BJ (cell line): Measurements from ENCODE around the gene RBFOX1. TPM values are rescaled to one million over a fixed set of nuclear protein-coding genes. Genes with fewer than 3 reads are reported as not detected.

ENCODE experiments used
- CTCF ChIA-PET: fragments of 350-600 bp; formaldehyde crosslinking; extraction: SDS; loops from one replicate; lab custom pipeline; 2021; ENCODE audit warnings: antibody characterized with exemption, inconsistent platforms; lab: Yijun Ruan, JAX
- POLR2A ChIA-PET: fragments of 300-600 bp; sonication (Branson Sonifier 250); formaldehyde crosslinking; extraction: SDS; loops from one replicate; lab custom pipeline; 2021; ENCODE audit warnings: antibody characterized with exemption; lab: Charles Lee
- DNase-seq: peaks from one replicate; pipeline ENCODE4 v3.0.0-alpha.2; 2011; ENCODE audit warnings: low read depth
- H3K27me3 ChIP-seq: 2 replicates; pipeline ENCODE4 v1.6.0; 2011; ENCODE audit warnings: low read length; ENCODE audit not compliant: control insufficient read depth, insufficient read depth
- H3K36me3 ChIP-seq: 2 replicates; pipeline ENCODE4 v1.5.1; 2011; ENCODE audit warnings: low read length; ENCODE audit not compliant: control insufficient read depth, insufficient read depth
- H3K4me3 ChIP-seq: 2 replicates; pipeline ENCODE4 v1.5.1; 2011; ENCODE audit warnings: low read depth, mild to moderate bottlenecking, control low read depth, low read length
- CTCF ChIP-seq: IDR thresholded peaks from 2 replicates; pipeline ENCODE4 v1.5.1; 2011; ENCODE audit warnings: low read depth, mild to moderate bottlenecking, control low read depth, inconsistent platforms, low read length, moderate library complexity; ENCODE audit not compliant: insufficient read depth
- polyA plus RNA-seq: library from polyadenylated mRNA; depleted of rRNA; stranded (reverse); fragments of >200 nt; gene quantifications from 2 replicates; pipeline ENCODE4 v1.2.3, GENCODE V29; 2011

RBFOX1 gene
- polyA plus RNA-seq, 1 experiment, result not detected

GRCh38 chr16:7443648-7444365, 111.2 kb downstream of the RBFOX1 start:
- no peaks in the 10 kb centered on the region for H3K27me3 ChIP-seq
- no peak for TF ChIP-seq CTCF
- H3K4me3 ChIP-seq, result no peak overlapping the region
- ChIA-PET POLR2A (no interaction called here), CTCF (no interaction called here)
- no peaks in the 10 kb centered on the region for H3K36me3 ChIP-seq
- no peak for DNase-seq

GRCh38 chr16:7449306-7449705, 116.7 kb downstream of the RBFOX1 start:
- ChIA-PET CTCF (no interaction called here), POLR2A (no interaction called here)
- Histone ChIP-seq H3K36me3 (no peaks in the 10 kb centered on the region), H3K4me3 (no peak overlapping the region), H3K27me3 (no peaks in the 10 kb centered on the region)
- no peak for DNase-seq
- no peak for TF ChIP-seq CTCF

- POLR2A ChIA-PET, result no interaction called here
- Histone ChIP-seq H3K4me3 (no peak overlapping the region), H3K27me3 (no peaks in the 10 kb centered on the region), H3K36me3 (no peaks in the 10 kb centered on the region)
- TF ChIP-seq CTCF, result no peak
- CTCF ChIA-PET, result no interaction called here
- DNase-seq, result no peak
Observed at GRCh38 chr16:7449808-7450207, 117.2 kb downstream of the RBFOX1 start.

- Histone ChIP-seq H3K36me3 (no peaks in the 10 kb centered on the region), H3K4me3 (no peak overlapping the region), H3K27me3 (no peaks in the 10 kb centered on the region)
- no peak for TF ChIP-seq CTCF
- no peak for DNase-seq
- POLR2A ChIA-PET, result no interaction called here
- CTCF ChIA-PET, result no interaction called here
Observed at GRCh38 chr16:7450440-7450839, 117.8 kb downstream of the RBFOX1 start.

- Histone ChIP-seq H3K4me3 (no peak overlapping the region), H3K36me3 (no peaks in the 10 kb centered on the region), H3K27me3 (no peaks in the 10 kb centered on the region)
- ChIA-PET CTCF (no interaction called here), POLR2A (no interaction called here)
- TF ChIP-seq CTCF, result no peak
- DNase-seq, result no peak
Observed at GRCh38 chr16:7452090-7452489, 119.4 kb downstream of the RBFOX1 start.
